Type B pancreatic cell (in vitro differentiated cells): ENCODE measurements around the gene TLX2. TPM values are rescaled to one million over a fixed set of nuclear protein-coding genes. Genes with fewer than 3 reads are reported as not detected.
"Not testable (repeated sequence)": the region's sequence is repeated elsewhere in the genome, so short reads cannot be mapped to it uniquely, and the experiment has no call there.

Experiments used
- DNase-seq: peaks from one replicate; pipeline ENCODE4 v3.0.0; 2021; ENCODE audit warnings: mixed read lengths; ENCODE audit not compliant: unreplicated experiment; ENCODE audit errors: extremely low spot score
- H3K27ac Mint-ChIP-seq: 2 replicates; pipeline ENCODE4 v1.8.0; 2021; ENCODE audit warnings: mild to moderate bottlenecking, mixed read lengths
- H3K27me3 Mint-ChIP-seq: 2 replicates; pipeline ENCODE4 v1.8.0; 2021; ENCODE audit warnings: mixed read lengths
- H3K36me3 Mint-ChIP-seq: 2 replicates; pipeline ENCODE4 v1.8.0; 2021; ENCODE audit warnings: mixed read lengths
- H3K4me1 Mint-ChIP-seq: one replicate; pipeline ENCODE4 v1.8.0; 2021; ENCODE audit warnings: mixed read lengths; ENCODE audit not compliant: unreplicated experiment
- H3K4me3 Mint-ChIP-seq: 2 replicates; pipeline ENCODE4 v1.8.0; 2021; ENCODE audit warnings: mild to moderate bottlenecking, mixed read lengths
- H3K9me3 Mint-ChIP-seq: 2 replicates; pipeline ENCODE4 v1.8.0; 2021; ENCODE audit warnings: mixed read lengths
- total RNA-seq: library from RNA; stranded (reverse); gene quantifications from 2 replicates; pipeline ENCODE4 v1.2.1, GENCODE V29; 2021; ENCODE audit warnings: low replicate concordance
- TF ChIP-seq, protein P1 (sequence below): fragments of 200-600 bp; sonication (generic); conservative IDR thresholded peaks from 2 replicates; pipeline ENCODE4 v1.5.0; 2021; ENCODE audit warnings: antibody characterized with exemption, mild to moderate bottlenecking

Gene TLX2
- total RNA-seq, 1 donor from 2014 or later: 2.9 TPM

DNA sequence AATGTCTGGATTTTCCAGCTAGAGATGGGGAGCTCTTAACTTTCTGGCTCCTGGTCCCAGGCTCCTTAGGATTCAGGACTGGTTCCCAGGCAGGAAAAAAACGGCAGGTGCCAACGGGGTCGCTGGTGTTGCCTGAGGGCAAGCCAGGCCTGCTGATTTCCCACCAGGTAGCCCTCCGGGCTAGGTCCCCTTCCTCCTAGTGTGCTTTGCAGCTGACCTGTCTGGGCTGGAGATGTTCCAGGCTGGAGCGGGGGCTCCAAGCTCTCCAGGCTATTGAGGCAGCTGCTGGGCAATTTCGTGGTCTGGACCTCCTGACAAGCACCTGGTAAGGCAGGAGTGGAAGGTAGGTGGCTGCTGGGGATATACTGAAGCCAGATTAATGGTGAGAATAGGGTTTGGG lies 39.8 kb upstream of the TLX2 start:
- peaks cover 9% of the 10 kb centered on the region for H3K4me1 Mint-ChIP-seq
- DNase-seq: no peak
- H3K4me3 Mint-ChIP-seq: no peak overlapping the region
- H3K9me3 Mint-ChIP-seq: no peaks in the 10 kb centered on the region
- H3K36me3 Mint-ChIP-seq: peaks cover 19% of the 10 kb centered on the region
- TF ChIP-seq, protein P1, sequence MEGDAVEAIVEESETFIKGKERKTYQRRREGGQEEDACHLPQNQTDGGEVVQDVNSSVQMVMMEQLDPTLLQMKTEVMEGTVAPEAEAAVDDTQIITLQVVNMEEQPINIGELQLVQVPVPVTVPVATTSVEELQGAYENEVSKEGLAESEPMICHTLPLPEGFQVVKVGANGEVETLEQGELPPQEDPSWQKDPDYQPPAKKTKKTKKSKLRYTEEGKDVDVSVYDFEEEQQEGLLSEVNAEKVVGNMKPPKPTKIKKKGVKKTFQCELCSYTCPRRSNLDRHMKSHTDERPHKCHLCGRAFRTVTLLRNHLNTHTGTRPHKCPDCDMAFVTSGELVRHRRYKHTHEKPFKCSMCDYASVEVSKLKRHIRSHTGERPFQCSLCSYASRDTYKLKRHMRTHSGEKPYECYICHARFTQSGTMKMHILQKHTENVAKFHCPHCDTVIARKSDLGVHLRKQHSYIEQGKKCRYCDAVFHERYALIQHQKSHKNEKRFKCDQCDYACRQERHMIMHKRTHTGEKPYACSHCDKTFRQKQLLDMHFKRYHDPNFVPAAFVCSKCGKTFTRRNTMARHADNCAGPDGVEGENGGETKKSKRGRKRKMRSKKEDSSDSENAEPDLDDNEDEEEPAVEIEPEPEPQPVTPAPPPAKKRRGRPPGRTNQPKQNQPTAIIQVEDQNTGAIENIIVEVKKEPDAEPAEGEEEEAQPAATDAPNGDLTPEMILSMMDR: no peak
- H3K27ac Mint-ChIP-seq: no peak overlapping the region
- no peaks in the 10 kb centered on the region for H3K27me3 Mint-ChIP-seq

DNA sequence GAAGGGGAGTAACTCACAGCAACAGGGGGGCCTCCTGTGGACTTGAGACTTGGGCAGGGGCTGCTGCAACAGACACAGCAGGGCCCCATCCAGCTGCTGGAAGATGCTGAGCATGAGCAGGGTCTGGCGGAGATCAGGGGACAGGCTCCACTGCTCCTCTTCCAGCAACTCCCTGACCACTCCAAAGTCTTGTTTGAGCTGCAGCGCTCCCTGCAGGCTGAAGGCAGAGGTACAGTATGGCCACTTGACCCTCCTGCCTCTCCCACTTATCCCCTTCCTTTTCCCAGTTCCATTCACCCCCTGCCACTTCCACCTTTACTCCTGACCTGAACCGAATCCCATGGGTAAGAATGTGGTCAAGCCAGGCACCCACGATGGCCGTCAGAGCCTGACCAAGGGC lies 39.4 kb upstream of the TLX2 start:
- no peak overlapping the region for H3K4me3 Mint-ChIP-seq

DNA sequence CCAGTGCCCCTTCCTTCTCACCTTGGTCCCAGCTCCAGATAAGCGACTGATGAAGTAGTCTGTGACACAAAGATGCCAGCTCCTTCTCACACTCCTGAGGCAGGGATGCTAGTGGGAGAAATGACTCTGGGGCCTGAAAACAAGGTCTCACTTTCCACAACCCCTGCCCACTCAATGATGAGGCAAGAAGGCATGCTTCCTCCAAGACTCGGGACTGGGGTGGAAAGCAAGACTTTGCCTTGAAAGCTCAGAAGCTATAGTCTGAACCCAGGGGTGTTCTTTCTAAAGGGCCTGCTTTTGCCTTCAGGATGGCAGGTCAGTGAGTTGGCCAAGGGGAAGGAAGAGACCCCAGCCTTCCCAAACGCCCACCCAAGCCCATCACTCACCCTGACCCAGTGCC lies 32.8 kb upstream of the TLX2 start:
- Mint-ChIP-seq H3K27me3 (no peaks in the 10 kb centered on the region), H3K4me3 (peak overlapping the region; percentile 100), H3K27ac (no peak overlapping the region), H3K36me3 (peaks cover 12% of the 10 kb centered on the region), H3K9me3 (no peaks in the 10 kb centered on the region), H3K4me1 (peaks cover 21% of the 10 kb centered on the region)
- TF ChIP-seq, protein P1: no peak
- no peak for DNase-seq

More for the DNA sequence above, 39.4 kb upstream of the TLX2 start:
- Mint-ChIP-seq H3K27me3 (no peaks in the 10 kb centered on the region), H3K27ac (peak overlapping the region; percentile 41), H3K36me3 (peaks cover 19% of the 10 kb centered on the region), H3K4me1 (peaks cover 11% of the 10 kb centered on the region), H3K9me3 (no peaks in the 10 kb centered on the region)
- DNase-seq: no peak
- TF ChIP-seq, protein P1: peak; percentile 50

DNA sequence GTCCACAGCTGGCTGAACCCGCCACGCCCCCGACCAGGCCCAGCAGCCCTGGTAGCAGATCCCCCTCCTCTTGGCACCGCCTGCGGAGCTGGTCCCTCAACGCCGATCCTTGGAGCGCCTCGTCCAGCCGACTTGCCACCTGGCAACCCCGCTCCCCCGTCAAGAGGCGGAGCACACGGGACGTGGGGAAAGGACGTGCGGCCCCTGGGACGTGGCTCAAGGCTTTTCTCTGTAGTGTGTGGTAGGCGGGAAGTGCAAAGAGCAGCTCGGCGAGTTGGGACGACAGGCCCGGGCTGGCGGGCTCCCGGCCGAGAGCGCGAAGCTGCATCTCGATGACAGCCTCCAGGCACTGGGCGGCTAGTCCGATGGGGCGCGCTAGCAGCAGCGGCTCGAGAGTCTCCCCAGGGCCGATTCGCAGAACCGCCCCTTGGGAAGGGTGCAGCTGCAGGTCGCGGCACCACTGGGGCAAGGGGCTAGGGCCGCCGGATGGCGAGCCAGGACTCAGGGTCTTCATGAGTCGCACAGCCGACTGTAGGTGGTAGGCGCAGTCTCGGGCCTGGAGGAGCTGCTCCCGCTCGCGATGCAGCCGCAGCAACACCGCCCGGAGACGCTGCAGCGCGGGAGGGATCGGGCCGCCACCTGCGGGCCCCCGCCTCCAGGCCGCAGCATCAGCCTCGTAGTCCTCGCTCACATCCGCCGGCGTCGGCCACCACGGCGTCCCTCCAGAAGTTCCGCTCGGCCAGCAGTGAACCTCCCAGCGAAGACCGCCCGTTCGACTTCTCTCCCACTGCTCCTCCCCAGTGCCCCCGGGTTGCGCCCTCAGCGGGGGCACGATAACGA lies 32.1 kb upstream of the TLX2 start:
- Mint-ChIP-seq H3K36me3 (peaks cover 12% of the 10 kb centered on the region), H3K4me1 (peaks cover 21% of the 10 kb centered on the region), H3K27ac (peak overlapping the region; percentile 98)

DNA sequence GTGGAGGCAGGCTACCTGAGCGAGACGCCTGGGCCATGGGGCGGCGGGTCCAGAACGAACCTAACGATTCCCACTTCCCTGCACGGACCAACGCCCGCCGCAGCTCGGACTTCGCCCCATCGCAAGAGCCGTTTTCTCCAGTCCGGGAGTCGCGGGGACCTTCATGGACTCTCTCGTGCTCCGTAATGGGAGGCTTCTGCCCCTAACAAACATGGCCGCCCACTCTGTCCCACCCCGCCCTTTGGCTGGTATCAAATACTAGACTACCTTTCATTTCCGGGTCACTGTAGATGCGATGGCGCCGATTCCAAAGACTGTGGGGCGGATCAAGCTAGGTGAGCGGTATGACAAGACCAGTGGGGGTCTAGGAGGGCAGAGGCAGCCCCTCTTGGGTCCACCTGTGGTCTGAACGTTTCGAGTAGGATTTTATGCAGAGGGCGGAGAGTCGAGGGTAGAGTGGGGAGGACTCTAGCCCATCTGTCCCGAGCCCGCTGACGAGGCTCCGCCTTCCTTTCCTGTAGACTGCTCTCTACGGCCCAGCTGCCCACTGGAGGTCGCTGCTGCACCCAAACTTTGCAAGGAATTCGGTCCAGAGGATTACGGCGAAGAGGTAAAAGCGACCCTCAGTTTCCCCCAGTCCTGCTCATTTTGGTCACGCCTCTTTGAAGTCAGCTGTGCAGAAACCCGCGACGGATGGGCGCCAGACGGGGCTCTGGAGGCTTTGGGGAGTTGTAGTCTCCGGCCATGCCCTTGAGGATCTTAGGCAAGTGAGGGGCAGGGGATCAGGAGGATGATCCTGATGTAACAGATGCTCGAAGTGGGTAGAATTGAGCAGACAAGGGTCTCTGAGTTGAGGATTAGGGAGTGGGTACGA lies 31.2 kb upstream of the TLX2 start, which contains the start of the genes CCDC142 and TTC31:
Gene CCDC142, minus strand, starts transcription at position 198 of the 874 bp plus-strand sequence. Its CDS starts 161 bp downstream, at position 37.
Gene TTC31, plus strand, starts transcription at position 281 of the 874 bp plus-strand sequence. Its CDS starts 15 bp downstream, at position 296.
- Mint-ChIP-seq H3K27me3 (no peaks in the 10 kb centered on the region), H3K4me3 (peak within 1 kb of the TSS; percentile 100), H3K4me1 (peaks cover 21% of the 10 kb centered on the region), H3K9me3 (no peaks in the 10 kb centered on the region), H3K27ac (peak within 1 kb of the TSS; percentile 98), H3K36me3 (peaks cover 12% of the 10 kb centered on the region)
- TF ChIP-seq, protein P1: peak; percentile 95
- peak; percentile 92 for DNase-seq

More for the DNA sequence above, 32.1 kb upstream of the TLX2 start:
- TF ChIP-seq, protein P1: no peak
- no peak for DNase-seq
- H3K9me3 Mint-ChIP-seq: no peaks in the 10 kb centered on the region
- H3K27me3 Mint-ChIP-seq: no peaks in the 10 kb centered on the region
- H3K4me3 Mint-ChIP-seq: peak overlapping the region; percentile 100

DNA sequence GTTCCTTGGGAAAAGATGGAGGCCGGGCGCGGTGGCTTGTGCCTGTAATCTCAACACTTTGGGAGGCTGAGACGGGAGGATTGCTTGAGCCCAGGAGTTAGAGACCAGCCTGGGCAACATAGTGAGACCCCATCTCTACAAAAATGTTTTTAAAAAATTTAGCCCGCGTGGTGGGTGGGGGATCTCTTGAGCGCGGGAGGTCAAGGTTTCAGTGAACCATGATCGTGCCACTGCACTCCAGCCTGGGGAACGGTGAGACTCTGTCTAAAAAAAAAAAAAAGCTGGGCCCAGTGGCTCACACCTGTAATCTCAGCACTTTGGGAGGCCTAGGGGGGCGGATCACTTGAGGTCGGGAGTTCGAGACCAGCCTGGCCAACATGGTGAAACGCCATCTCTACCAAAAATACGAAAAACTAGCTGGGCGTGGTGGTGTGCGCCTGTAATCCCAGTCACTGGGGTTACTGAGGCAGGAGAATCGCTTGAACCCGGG lies 30.5 kb upstream of the TLX2 start:
- H3K36me3 Mint-ChIP-seq: peaks cover 12% of the 10 kb centered on the region
- H3K27ac Mint-ChIP-seq: peak overlapping the region; percentile 98
- not testable (repeated sequence) for DNase-seq, H3K9me3 Mint-ChIP-seq, H3K27me3 Mint-ChIP-seq
- H3K4me1 Mint-ChIP-seq: peaks cover 21% of the 10 kb centered on the region
- peak overlapping the region; percentile 100 for H3K4me3 Mint-ChIP-seq
